AG04450 (cell line): Measurements from ENCODE around the gene CPT1A. TPM values are rescaled to one million over a fixed set of nuclear protein-coding genes. Genes with fewer than 3 reads are reported as not detected.

Experiments
- CTCF ChIA-PET: fragments of 300-600, 350-600 bp; formaldehyde crosslinking; extraction: SDS; loops from one replicate; lab custom pipeline; 2022; ENCODE audit warnings: antibody characterized with exemption, inconsistent platforms; lab: Charles Lee
- POLR2A ChIA-PET: fragments of 350-600 bp; formaldehyde crosslinking; extraction: SDS; loops from one replicate; lab custom pipeline; 2021; ENCODE audit warnings: antibody characterized with exemption, inconsistent platforms; lab: Yijun Ruan, JAX
- DNase-seq: peaks from one replicate; pipeline ENCODE4 v3.0.0-alpha.2; 2011; ENCODE audit warnings: low read depth, low spot score
- H3K27ac ChIP-seq: one replicate; pipeline ENCODE4 v1.5.1; 2012; ENCODE audit warnings: low read depth, low read length, control low read depth
- H3K27me3 ChIP-seq: one replicate; pipeline ENCODE4 v1.6.0; 2012; ENCODE audit warnings: low read length; ENCODE audit not compliant: control insufficient read depth, insufficient read depth
- H3K4me3 ChIP-seq: 2 replicates; pipeline ENCODE4 v1.5.1; 2011; ENCODE audit warnings: mild to moderate bottlenecking, low read depth, low read length, control low read depth
- H3K9me3 ChIP-seq: 2 replicates; pipeline ENCODE4 v1.5.1; 2012; ENCODE audit warnings: low read length; ENCODE audit not compliant: control insufficient read depth, insufficient read depth
- polyA plus RNA-seq: library from polyadenylated mRNA; depleted of rRNA; stranded (reverse); fragments of >200 nt; gene quantifications from 2 replicates; pipeline ENCODE4 v1.2.3, GENCODE V29; 2011
- TF ChIP-seq, protein P1 (sequence below): IDR thresholded peaks from 2 replicates; pipeline ENCODE4 v1.5.1; 2011; ENCODE audit warnings: low read depth, low read length, control low read depth, inconsistent platforms

Gene CPT1A
- polyA plus RNA-seq, 1 experiment = 12.4 TPM

DNA sequence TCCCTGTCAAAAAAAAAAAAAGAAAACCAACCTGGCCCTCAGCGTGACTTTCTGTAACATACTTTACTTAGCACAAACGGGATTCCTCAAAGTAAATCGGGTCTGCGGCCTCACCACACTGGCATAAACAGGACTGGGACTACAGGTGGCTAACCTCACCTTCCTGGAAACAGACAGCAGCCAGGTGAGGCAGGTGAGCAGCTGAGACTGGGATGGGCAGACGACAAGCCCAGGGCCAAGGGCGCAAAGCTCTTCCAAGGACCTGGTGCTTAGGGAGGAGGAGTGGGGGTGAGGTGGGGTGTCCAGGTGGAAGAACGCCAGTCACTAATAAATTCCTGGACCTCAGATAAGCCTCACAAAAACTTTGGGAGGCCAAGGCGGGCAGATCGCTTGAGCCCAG, 15.0 kb downstream of the CPT1A start:
- CTCF ChIA-PET = no interaction called here
- H3K4me3 ChIP-seq = no peak overlapping the region
- no peaks in the 10 kb centered on the region for H3K27me3 ChIP-seq
- H3K9me3 ChIP-seq = no peaks in the 10 kb centered on the region
- DNase-seq = no peak
- POLR2A ChIA-PET = interaction anchor here (0.9 kb wide), 1 partner anchor 18 kb away, joined by 3 read pairs; no protein-coding TSS in a partner anchor
- no peak overlapping the region for H3K27ac ChIP-seq
- TF ChIP-seq, protein P1, sequence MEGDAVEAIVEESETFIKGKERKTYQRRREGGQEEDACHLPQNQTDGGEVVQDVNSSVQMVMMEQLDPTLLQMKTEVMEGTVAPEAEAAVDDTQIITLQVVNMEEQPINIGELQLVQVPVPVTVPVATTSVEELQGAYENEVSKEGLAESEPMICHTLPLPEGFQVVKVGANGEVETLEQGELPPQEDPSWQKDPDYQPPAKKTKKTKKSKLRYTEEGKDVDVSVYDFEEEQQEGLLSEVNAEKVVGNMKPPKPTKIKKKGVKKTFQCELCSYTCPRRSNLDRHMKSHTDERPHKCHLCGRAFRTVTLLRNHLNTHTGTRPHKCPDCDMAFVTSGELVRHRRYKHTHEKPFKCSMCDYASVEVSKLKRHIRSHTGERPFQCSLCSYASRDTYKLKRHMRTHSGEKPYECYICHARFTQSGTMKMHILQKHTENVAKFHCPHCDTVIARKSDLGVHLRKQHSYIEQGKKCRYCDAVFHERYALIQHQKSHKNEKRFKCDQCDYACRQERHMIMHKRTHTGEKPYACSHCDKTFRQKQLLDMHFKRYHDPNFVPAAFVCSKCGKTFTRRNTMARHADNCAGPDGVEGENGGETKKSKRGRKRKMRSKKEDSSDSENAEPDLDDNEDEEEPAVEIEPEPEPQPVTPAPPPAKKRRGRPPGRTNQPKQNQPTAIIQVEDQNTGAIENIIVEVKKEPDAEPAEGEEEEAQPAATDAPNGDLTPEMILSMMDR = no peak

DNA sequence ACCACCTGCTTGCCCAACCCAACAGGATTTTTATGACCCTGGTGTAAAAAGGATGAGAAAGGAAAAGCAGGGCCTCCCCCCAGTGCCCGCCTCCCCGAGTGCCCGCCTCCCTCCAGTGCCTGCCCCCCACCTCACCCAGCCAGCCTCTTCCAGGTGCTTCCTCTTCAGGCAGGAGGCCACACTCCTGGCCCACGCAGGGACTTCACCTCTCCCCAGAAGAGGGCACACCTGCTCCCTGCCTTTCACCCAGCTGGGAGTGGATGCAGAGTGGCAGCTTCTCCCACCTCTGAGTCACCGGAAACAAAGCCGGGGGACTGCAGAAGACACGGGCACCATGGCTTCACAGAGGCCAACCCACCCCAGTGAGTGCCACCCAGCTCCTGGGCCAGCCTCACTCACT, 16.1 kb downstream of the CPT1A start:
- TF ChIP-seq, protein P1 = no peak
- Histone ChIP-seq H3K4me3 (no peak overlapping the region), H3K27me3 (no peaks in the 10 kb centered on the region), H3K27ac (no peak overlapping the region), H3K9me3 (no peaks in the 10 kb centered on the region)
- DNase-seq = no peak
- POLR2A ChIA-PET = no interaction called here
- CTCF ChIA-PET = no interaction called here

DNA sequence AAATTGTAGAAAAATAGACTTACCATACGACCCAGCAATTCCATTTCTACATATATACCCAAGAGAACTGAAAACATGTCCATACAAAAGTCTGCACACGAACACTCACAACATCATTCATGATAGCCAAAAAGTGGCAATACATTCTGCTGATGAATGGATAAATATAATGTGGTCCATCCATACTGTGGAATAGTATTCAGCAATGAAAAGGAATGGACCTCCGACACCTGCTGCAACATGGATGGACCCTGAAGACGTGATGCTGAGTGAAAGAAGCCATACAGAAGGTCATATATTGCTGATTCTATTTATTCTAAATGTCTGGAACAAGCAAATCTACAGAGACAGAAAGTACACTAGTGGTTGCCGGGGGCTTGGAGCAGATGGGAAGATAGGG, 19.2 kb downstream of the CPT1A start:
- no peaks in the 10 kb centered on the region for H3K9me3 ChIP-seq
- TF ChIP-seq, protein P1 = no peak
- no peaks in the 10 kb centered on the region for H3K27me3 ChIP-seq
- H3K27ac ChIP-seq = no peak overlapping the region
- ChIA-PET CTCF (no interaction called here), POLR2A (no interaction called here)
- no peak overlapping the region for H3K4me3 ChIP-seq
- no peak for DNase-seq

DNA sequence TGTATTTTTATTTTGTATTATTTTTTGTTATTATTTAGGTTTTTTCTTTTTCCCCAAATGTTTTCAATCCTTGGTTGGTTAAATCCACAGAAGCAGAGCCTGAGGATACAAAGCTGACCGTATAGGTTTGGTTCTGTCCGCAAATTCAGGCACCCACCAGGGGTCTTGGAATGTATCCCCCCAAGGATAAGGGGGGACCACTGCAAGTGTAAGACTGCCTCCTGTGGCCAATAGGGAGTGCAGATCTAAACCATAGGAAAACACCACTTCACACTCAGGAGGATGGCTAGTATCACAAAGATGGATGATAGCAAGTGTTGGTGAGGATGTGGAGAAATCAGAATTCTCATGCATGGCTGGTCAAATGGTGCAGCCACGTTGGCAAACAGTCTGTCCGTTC, 20.0 kb downstream of the CPT1A start:
- Histone ChIP-seq H3K9me3 (no peaks in the 10 kb centered on the region), H3K27ac (no peak overlapping the region), H3K27me3 (no peaks in the 10 kb centered on the region), H3K4me3 (no peak overlapping the region)
- DNase-seq = no peak
- POLR2A ChIA-PET = no interaction called here
- TF ChIP-seq, protein P1 = 0 out of 2 replicates have a peak, but pooled peaks have one; percentile 13
- CTCF ChIA-PET = no interaction called here

DNA sequence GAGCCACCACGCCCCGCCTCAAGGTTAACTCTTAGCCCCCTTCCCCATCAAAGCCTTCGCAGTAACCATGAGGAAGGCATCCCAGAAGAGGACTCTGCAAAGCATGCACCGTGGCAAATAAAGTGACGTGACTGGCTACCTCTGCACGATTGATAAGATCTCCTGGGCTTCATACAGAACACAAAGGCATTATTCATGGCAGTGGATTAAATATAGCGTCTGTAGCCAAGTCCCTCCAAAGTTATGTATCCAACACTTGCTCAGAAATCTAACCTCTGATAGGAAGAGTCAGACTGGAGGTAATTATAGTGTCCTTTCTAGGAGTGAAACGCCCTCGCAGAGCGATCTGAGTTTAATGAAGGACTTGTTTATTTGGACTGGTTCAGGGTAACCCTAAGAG, 22.4 kb downstream of the CPT1A start:
- H3K4me3 ChIP-seq = no peak overlapping the region
- TF ChIP-seq, protein P1 = no peak
- no peak overlapping the region for H3K27ac ChIP-seq
- no peaks in the 10 kb centered on the region for H3K27me3 ChIP-seq
- H3K9me3 ChIP-seq = no peaks in the 10 kb centered on the region
- CTCF ChIA-PET = interaction anchor here (0.5 kb wide), 1 partner anchor 336 kb away, joined by 5 read pairs; no protein-coding TSS in a partner anchor
- DNase-seq = no peak
- POLR2A ChIA-PET = no interaction called here
